Lung (tissue), 12 donors: ENCODE results near the gene SGO2. TPM values are rescaled to one million over a fixed set of nuclear protein-coding genes. Genes with fewer than 3 reads are reported as not detected.
"Not testable (repeated sequence)": the region's sequence is repeated elsewhere in the genome, so short reads cannot be mapped to it uniquely, and the experiment has no call there.

Experiments used
- ATAC-seq: fragments of 200-7000 bp; cut with Tn5 transposase; one replicate; pipeline ENCODE4 v1.9.1; 2020; ENCODE audit warnings: moderate number of reproducible peaks; ENCODE audit not compliant: insufficient read depth, low FRiP score
- DNase-seq, 3 donors: peaks; one replicate each; pipeline ENCODE4 v3.0.0-alpha.2; 2013 to 2017
- H3K27ac ChIP-seq, 2 donors: one replicate each; pipeline ENCODE4 v1.5.1; 2013; ENCODE audit warnings: mild to moderate bottlenecking in 2 of 2, moderate library complexity in 2 of 2, control low read depth in 1 of 2, inconsistent platforms in 1 of 2, low read depth in 1 of 2, low read length in 1 of 2
- H3K27me3 ChIP-seq, 3 donors: one replicate each; pipeline ENCODE4 v1.5.1; 2013; ENCODE audit warnings: low read length in 2 of 3; ENCODE audit not compliant: control insufficient read depth in 3 of 3, insufficient read depth in 3 of 3
- H3K36me3 ChIP-seq, 4 donors: one replicate each; pipeline ENCODE4 v1.5.1; 2013; ENCODE audit warnings: low read length in 4 of 4, mild to moderate bottlenecking in 1 of 4, moderate library complexity in 1 of 4; ENCODE audit not compliant: control insufficient read depth in 4 of 4, insufficient read depth in 4 of 4
- H3K4me1 ChIP-seq, 5 donors: one replicate each; pipeline ENCODE4 v1.5.1; 2013; ENCODE audit warnings: low read length in 5 of 5, mild to moderate bottlenecking in 2 of 5, moderate library complexity in 1 of 5; ENCODE audit not compliant: control insufficient read depth in 5 of 5, insufficient read depth in 5 of 5
- H3K4me3 ChIP-seq: one replicate; pipeline ENCODE4 v1.5.1; 2013; ENCODE audit warnings: mild to moderate bottlenecking, control low read depth, moderate library complexity
- H3K9ac ChIP-seq, 2 donors: one replicate each; pipeline ENCODE4 v1.5.1; 2013; ENCODE audit warnings: low read length in 2 of 2, control low read depth in 1 of 2; ENCODE audit not compliant: insufficient read depth in 1 of 2
- H3K9me3 ChIP-seq, 4 donors: one replicate each; pipeline ENCODE4 v1.5.1; 2013; ENCODE audit warnings: low read length in 3 of 4, mild to moderate bottlenecking in 1 of 4, moderate library complexity in 1 of 4; ENCODE audit not compliant: control insufficient read depth in 4 of 4, insufficient read depth in 3 of 4
- CTCF ChIP-seq: IDR thresholded peaks from 2 replicates; pipeline ENCODE4 v1.5.1; 2012; ENCODE audit warnings: mild to moderate bottlenecking; ENCODE audit errors: control extremely low read depth, extremely low read depth
- WGBS, 2 donors: extraction: QIAGEN DNeasy Blood & Tissue Kit; methylation state at CpG; one replicate each; pipeline ENCODE4 v1.1.7; 2013; 5-methylcytosine and 5-hydroxymethylcytosine counted together
- polyA plus RNA-seq, 2 donors: library from polyadenylated mRNA; stranded (reverse); fragments of 200-250 nt; gene quantifications; one replicate each; pipeline ENCODE4 v1.2.1, GENCODE V29; 2013
- total RNA-seq, 2 donors: library from RNA; depleted of rRNA in 1 of 2; stranded (reverse); fragments of >200 nt in 1 of 2; gene quantifications; one replicate each; pipeline ENCODE4 v1.2.1, GENCODE V29; 2014 to 2021
- donor health status: control.
- donor health status: control.
- donor health status: Bipolar disorder and iron deficiency.
- donor health status: healthy.
- donor health status: DM: yes; HTN: yes; CAD: no.

SGO2 gene
- total and polyA plus RNA-seq, 4 donors, result 0.57 to 7.2 (median 2.0) TPM

GRCh38 chr2:200625958-200626363 is 100.0 kb downstream of the SGO2 start:
- peak overlapping the region in 1 of 2 donors; percentile 26 for H3K9ac ChIP-seq
- H3K4me1 ChIP-seq, result peaks cover 0 to 40% (median 0%) of the 10 kb centered on the region in 5 donors
- WGBS, 2 donors, result 58 to 82% methylated on average over 2 of the region's 2 CpGs
- ATAC-seq (no peak), DNase-seq (peak in 2 of 3 donors; percentile 38 to 46)
- no peaks in the 10 kb centered on the region for H3K9me3 ChIP-seq
- TF ChIP-seq CTCF, result no peak
- H3K36me3 ChIP-seq, result peaks cover 0 to 3% (median 0%) of the 10 kb centered on the region in 4 donors
- no peak overlapping the region for H3K4me3 ChIP-seq
- H3K27me3 ChIP-seq, result no peaks in the 10 kb centered on the region
- H3K27ac ChIP-seq, result no peak overlapping the region

GRCh38 chr2:200627110-200627770 is 101.2 kb downstream of the SGO2 start:
- TF ChIP-seq CTCF, result no peak
- peaks cover 0 to 3% (median 0%) of the 10 kb centered on the region in 4 donors for H3K36me3 ChIP-seq
- no peak overlapping the region for H3K9ac ChIP-seq
- DNase-seq (no peak), ATAC-seq (no peak)
- peaks cover 0 to 40% (median 0%) of the 10 kb centered on the region in 5 donors for H3K4me1 ChIP-seq
- H3K9me3 ChIP-seq, result no peaks in the 10 kb centered on the region
- WGBS, 2 donors, result 69 to 80% methylated on average over 4 of the region's 4 CpGs
- H3K27ac ChIP-seq, result no peak overlapping the region
- H3K27me3 ChIP-seq, result no peaks in the 10 kb centered on the region
- no peak overlapping the region for H3K4me3 ChIP-seq

- DNase-seq, H3K9ac ChIP-seq, H3K4me3 ChIP-seq, ATAC-seq, H3K27ac ChIP-seq, H3K36me3 ChIP-seq, H3K27me3 ChIP-seq, H3K9me3 ChIP-seq: not testable (repeated sequence)
- H3K4me1 ChIP-seq, result peaks cover 0 to 36% (median 0%) of the 10 kb centered on the region in 5 donors
- WGBS, 2 donors, result 80 to 96% methylated on average over 4 of the region's 4 CpGs
Observed at GRCh38 chr2:200628461-200628860, 102.5 kb downstream of the SGO2 start.

- no peaks in the 10 kb centered on the region for H3K27me3 ChIP-seq
- H3K9ac ChIP-seq, result no peak overlapping the region
- DNase-seq (no peak), ATAC-seq (no peak)
- peaks cover 0 to 3% (median 1%) of the 10 kb centered on the region in 4 donors for H3K36me3 ChIP-seq
- no peaks in the 10 kb centered on the region for H3K9me3 ChIP-seq
- TF ChIP-seq CTCF, result no peak
- WGBS, 2 donors, result 79 to 89% methylated on average over 1 of the region's 1 CpG
- H3K4me3 ChIP-seq, result no peak overlapping the region
- peaks cover 0 to 7% (median 0%) of the 10 kb centered on the region in 5 donors for H3K4me1 ChIP-seq
- no peak overlapping the region for H3K27ac ChIP-seq
Observed at GRCh38 chr2:200631287-200631686, 105.3 kb downstream of the SGO2 start.

Other genes starting within 250 kb of the SGO2 start
- 10 to 100 TPM; 69.5 to 96.8 TPM for gene SPATS2L, start 219.5 kb upstream of the SGO2 start, total RNA-seq
- 10 to 100 TPM; 30.5 to 45.0 TPM for gene SPATS2L, start 219.5 kb upstream of the SGO2 start, polyA plus RNA-seq
- gene KCTD18, start 16.1 kb upstream of the SGO2 start, total RNA-seq, result 10 to 100 TPM; 14.1 to 21.6 TPM
- gene KCTD18, start 16.1 kb upstream of the SGO2 start, polyA plus RNA-seq, result 10 to 100 TPM in 1 of 2 donors, 1 to 10 TPM in 1; 6.8 to 10.2 TPM
- 10 to 100 TPM; 10.1 to 48.5 TPM for gene AOX1, start 59.8 kb downstream of the SGO2 start, total RNA-seq
- gene AOX1, start 59.8 kb downstream of the SGO2 start, polyA plus RNA-seq, result 10 to 100 TPM in 1 of 2 donors, 1 to 10 TPM in 1; 8.0 to 11.1 TPM